Liver (tissue), 9 donors: ENCODE data around the gene RALGPS1. TPM values are rescaled to one million over a fixed set of nuclear protein-coding genes. Genes with fewer than 3 reads are reported as not detected.
A peak's percentile ranks its signal among the peaks of the same experiment; 100 is the strongest.

ENCODE experiments used
- DNase-seq: peaks from one replicate; pipeline ENCODE4 v3.0.0-alpha.2; 2017; ENCODE audit warnings: low spot score
- H3K27ac ChIP-seq, 2 donors: one replicate each; pipeline ENCODE4 v1.7.0; 2013; ENCODE audit warnings: inconsistent platforms in 2 of 2, low read length in 2 of 2, control low read depth in 1 of 2, low read depth in 1 of 2, mild to moderate bottlenecking in 1 of 2
- H3K27me3 ChIP-seq, 4 donors: one replicate each; pipeline versions ENCODE4 v1.6.1 to v1.7.0; 2013; ENCODE audit warnings: low read length in 3 of 4, inconsistent platforms in 1 of 4, mild to moderate bottlenecking in 1 of 4, moderate library complexity in 1 of 4; ENCODE audit not compliant: control insufficient read depth in 4 of 4, insufficient read depth in 4 of 4
- H3K36me3 ChIP-seq, 4 donors: one replicate each; pipeline versions ENCODE4 v1.6.1 to v1.7.0; 2013; ENCODE audit warnings: low read length in 3 of 4, mild to moderate bottlenecking in 3 of 4, low read depth in 1 of 4, moderate library complexity in 1 of 4; ENCODE audit not compliant: control insufficient read depth in 4 of 4, insufficient read depth in 3 of 4
- H3K4me1 ChIP-seq, 4 donors: one replicate each; pipeline versions ENCODE4 v1.6.1 to v1.7.0; 2013; ENCODE audit warnings: low read length in 3 of 4, mild to moderate bottlenecking in 3 of 4, moderate library complexity in 1 of 4; ENCODE audit not compliant: control insufficient read depth in 4 of 4, insufficient read depth in 4 of 4
- H3K4me3 ChIP-seq, 3 donors: one replicate each; pipeline versions ENCODE4 v1.6.1 to v1.7.0; 2013; ENCODE audit warnings: low read length in 3 of 3, control low read depth in 1 of 3, low read depth in 1 of 3, mild to moderate bottlenecking in 1 of 3
- H3K9ac ChIP-seq, 2 donors: one replicate each; pipeline ENCODE4 v1.7.0; 2013; ENCODE audit warnings: low read length in 2 of 2, mild to moderate bottlenecking in 2 of 2, moderate library complexity in 2 of 2, control low read depth in 1 of 2, low read depth in 1 of 2
- H3K9me3 ChIP-seq, 4 donors: one replicate each; pipeline versions ENCODE4 v1.6.1 to v1.7.0; 2013; ENCODE audit warnings: low read length in 3 of 4; ENCODE audit not compliant: control insufficient read depth in 4 of 4
- ATF3 ChIP-seq: IDR thresholded peaks from 2 replicates; pipeline ENCODE4 v1.6.1; 2016; ENCODE audit warnings: antibody characterized with exemption
- EGR1 ChIP-seq, 2 donors: IDR thresholded peaks; 2 replicates each; pipeline ENCODE4 v1.6.1; 2016 to 2018; ENCODE audit warnings: antibody characterized with exemption in 2 of 2, low read depth in 2 of 2
- FOXA1 ChIP-seq: IDR thresholded peaks from 2 replicates; pipeline ENCODE4 v1.6.1; 2016; ENCODE audit warnings: antibody characterized with exemption
- FOXA2 ChIP-seq: IDR thresholded peaks from 2 replicates; pipeline ENCODE4 v1.6.1; 2016; ENCODE audit warnings: antibody characterized with exemption
- GABPA ChIP-seq, 2 donors: IDR thresholded peaks in 1 of 2; conservative IDR thresholded peaks in 1 of 2; 2 replicates each; pipeline ENCODE4 v1.6.1; 2016; ENCODE audit warnings: antibody characterized with exemption in 2 of 2, mild to moderate bottlenecking in 1 of 2, moderate library complexity in 1 of 2
- HNF4A ChIP-seq, 2 donors: conservative IDR thresholded peaks; 2 replicates each; pipeline ENCODE4 v1.6.1; 2016; ENCODE audit warnings: antibody characterized with exemption in 2 of 2, mild to moderate bottlenecking in 2 of 2
- HNF4G ChIP-seq: IDR thresholded peaks from 2 replicates; pipeline ENCODE4 v1.6.1; 2016; ENCODE audit warnings: antibody characterized with exemption
- JUND ChIP-seq, 2 donors: IDR thresholded peaks; 2 replicates each; pipeline ENCODE4 v1.6.1; 2016; ENCODE audit warnings: antibody characterized with exemption in 2 of 2
- NR2F2 ChIP-seq: IDR thresholded peaks from 2 replicates; pipeline ENCODE4 v1.6.1; 2016; ENCODE audit warnings: antibody characterized with exemption
- RAD21 ChIP-seq, 2 donors: IDR thresholded peaks; 2 replicates each; pipeline ENCODE4 v1.6.1; 2016; ENCODE audit warnings: antibody characterized with exemption in 2 of 2, mild to moderate bottlenecking in 2 of 2
- REST ChIP-seq: IDR thresholded peaks from 2 replicates; pipeline ENCODE4 v1.6.1; 2016; ENCODE audit warnings: antibody characterized with exemption, mild to moderate bottlenecking
- RXRA ChIP-seq, 2 donors: IDR thresholded peaks; 2 replicates each; pipeline ENCODE4 v1.6.1; 2017 to 2018; ENCODE audit warnings: antibody characterized with exemption in 2 of 2, mild to moderate bottlenecking in 1 of 2
- SP1 ChIP-seq: IDR thresholded peaks from 2 replicates; pipeline ENCODE4 v1.6.1; 2018; ENCODE audit warnings: antibody characterized with exemption, mild to moderate bottlenecking
- YY1 ChIP-seq: IDR thresholded peaks from 2 replicates; pipeline ENCODE4 v1.6.1; 2016; ENCODE audit warnings: antibody characterized with exemption, mild to moderate bottlenecking
- WGBS: extraction: QIAGEN DNeasy Blood & Tissue Kit; methylation state at CpG from one replicate; pipeline ENCODE4 v1.1.7; 2013; 5-methylcytosine and 5-hydroxymethylcytosine counted together
- polyA plus RNA-seq, 2 donors: library from polyadenylated mRNA; stranded (reverse) in 1 of 2; unstranded in 1 of 2; fragments of 200-250 nt in 1 of 2; fragments of >200 nt in 1 of 2; fragmentation: Nextera tagmentation in 1 of 2; extraction: Ambion mirVana in 1 of 2; gene quantifications; one replicate each; pipeline versions ENCODE4 v1.2.1 to v1.2.3, GENCODE V29; 2013 to 2015
- total RNA-seq, 2 donors: library from RNA; depleted of rRNA; stranded (reverse); fragments of >200 nt; gene quantifications; one replicate each; pipeline ENCODE4 v1.2.3, GENCODE V29; 2014
- TF ChIP-seq, protein P1 (sequence below): fragments of 150-350 bp; IDR thresholded peaks from 2 replicates; pipeline ENCODE4 v1.5.1; 2017; ENCODE audit warnings: improper control_type of control experiment, low read depth, low read length; ENCODE audit not compliant: missing input control
- TF ChIP-seq, protein P2 (sequence below): IDR thresholded peaks from 2 replicates; pipeline ENCODE4 v1.6.1; 2016; ENCODE audit warnings: antibody characterized with exemption
- donor health status: healthy.
- donor health status: healthy.
- donor health status: healthy.
- donor health status: healthy.
- donor health status: healthy.

The RALGPS1 gene
- total and polyA plus RNA-seq, 4 donors: 1.4 to 2.7 (median 2.0) TPM

DNA sequence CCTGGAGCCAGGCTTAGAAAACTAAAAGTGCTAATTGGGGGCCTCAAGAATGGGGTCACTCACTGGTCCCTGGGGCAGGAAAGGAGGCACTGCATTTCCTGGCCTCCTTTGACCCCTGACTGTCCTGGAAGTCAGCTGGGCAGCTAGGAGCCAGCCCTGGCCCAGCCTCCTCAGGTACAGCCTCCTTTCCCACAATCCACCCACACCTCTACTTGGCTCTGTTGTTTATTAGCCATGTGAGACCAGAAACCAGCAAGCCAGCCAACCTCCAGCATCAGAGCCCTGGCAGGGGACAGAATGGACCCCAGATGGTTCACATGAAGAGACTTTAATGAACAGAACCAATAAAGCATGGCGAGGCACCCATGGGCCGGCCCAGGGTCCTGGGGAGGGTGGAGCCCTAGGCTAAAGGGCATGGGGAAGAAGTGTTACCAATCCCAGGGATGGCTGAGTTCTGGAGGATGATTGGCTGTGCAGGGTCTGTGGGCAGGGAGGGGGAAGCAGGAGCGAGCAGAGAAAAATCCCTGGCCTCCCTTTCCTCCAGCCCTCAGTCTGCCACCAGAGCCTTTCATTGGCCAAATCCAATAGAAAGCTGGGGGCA, 263.2 kb downstream of the RALGPS1 start:
- Histone ChIP-seq H3K27me3 (no peaks in the 10 kb centered on the region), H3K4me3 (no peak overlapping the region), H3K27ac (no peak overlapping the region), H3K36me3 (no peaks in the 10 kb centered on the region), H3K9me3 (no peaks in the 10 kb centered on the region), H3K9ac (no peak overlapping the region), H3K4me1 (peaks cover 0 to 17% (median 12%) of the 10 kb centered on the region in 4 donors)
- 96% methylated on average over 3 of the region's 3 CpGs for WGBS
- TF ChIP-seq REST (no peak), GABPA (IDR thresholded peaks at IDR 0.05 in 1 of 2, conservative IDR thresholded peaks at IDR 0.05 in 1 of 2) (no peak), YY1 (no peak), NR2F2 (no peak), FOXA2 (no peak), FOXA1 (no peak), HNF4G (no peak)
- TF ChIP-seq, protein P1, sequence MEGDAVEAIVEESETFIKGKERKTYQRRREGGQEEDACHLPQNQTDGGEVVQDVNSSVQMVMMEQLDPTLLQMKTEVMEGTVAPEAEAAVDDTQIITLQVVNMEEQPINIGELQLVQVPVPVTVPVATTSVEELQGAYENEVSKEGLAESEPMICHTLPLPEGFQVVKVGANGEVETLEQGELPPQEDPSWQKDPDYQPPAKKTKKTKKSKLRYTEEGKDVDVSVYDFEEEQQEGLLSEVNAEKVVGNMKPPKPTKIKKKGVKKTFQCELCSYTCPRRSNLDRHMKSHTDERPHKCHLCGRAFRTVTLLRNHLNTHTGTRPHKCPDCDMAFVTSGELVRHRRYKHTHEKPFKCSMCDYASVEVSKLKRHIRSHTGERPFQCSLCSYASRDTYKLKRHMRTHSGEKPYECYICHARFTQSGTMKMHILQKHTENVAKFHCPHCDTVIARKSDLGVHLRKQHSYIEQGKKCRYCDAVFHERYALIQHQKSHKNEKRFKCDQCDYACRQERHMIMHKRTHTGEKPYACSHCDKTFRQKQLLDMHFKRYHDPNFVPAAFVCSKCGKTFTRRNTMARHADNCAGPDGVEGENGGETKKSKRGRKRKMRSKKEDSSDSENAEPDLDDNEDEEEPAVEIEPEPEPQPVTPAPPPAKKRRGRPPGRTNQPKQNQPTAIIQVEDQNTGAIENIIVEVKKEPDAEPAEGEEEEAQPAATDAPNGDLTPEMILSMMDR: no peak
- TF ChIP-seq, protein P2, sequence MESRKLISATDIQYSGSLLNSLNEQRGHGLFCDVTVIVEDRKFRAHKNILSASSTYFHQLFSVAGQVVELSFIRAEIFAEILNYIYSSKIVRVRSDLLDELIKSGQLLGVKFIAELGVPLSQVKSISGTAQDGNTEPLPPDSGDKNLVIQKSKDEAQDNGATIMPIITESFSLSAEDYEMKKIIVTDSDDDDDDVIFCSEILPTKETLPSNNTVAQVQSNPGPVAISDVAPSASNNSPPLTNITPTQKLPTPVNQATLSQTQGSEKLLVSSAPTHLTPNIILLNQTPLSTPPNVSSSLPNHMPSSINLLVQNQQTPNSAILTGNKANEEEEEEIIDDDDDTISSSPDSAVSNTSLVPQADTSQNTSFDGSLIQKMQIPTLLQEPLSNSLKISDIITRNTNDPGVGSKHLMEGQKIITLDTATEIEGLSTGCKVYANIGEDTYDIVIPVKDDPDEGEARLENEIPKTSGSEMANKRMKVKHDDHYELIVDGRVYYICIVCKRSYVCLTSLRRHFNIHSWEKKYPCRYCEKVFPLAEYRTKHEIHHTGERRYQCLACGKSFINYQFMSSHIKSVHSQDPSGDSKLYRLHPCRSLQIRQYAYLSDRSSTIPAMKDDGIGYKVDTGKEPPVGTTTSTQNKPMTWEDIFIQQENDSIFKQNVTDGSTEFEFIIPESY: no peak
- DNase-seq: peak; percentile 24

- peak; percentile 27 for DNase-seq
- Histone ChIP-seq H3K27ac (no peak overlapping the region), H3K27me3 (no peaks in the 10 kb centered on the region), H3K9me3 (no peaks in the 10 kb centered on the region), H3K4me3 (no peak overlapping the region), H3K36me3 (no peaks in the 10 kb centered on the region), H3K4me1 (peaks cover 0 to 17% (median 12%) of the 10 kb centered on the region in 4 donors), H3K9ac (no peak overlapping the region)
- WGBS: 83% methylated on average over 12 of the region's 12 CpGs
- TF ChIP-seq SP1: no peak
- no peak for TF ChIP-seq JUND (IDR thresholded peaks at IDR 0.05)
- TF ChIP-seq FOXA2: no peak
- no peak for TF ChIP-seq ATF3
- TF ChIP-seq HNF4G: no peak
- no peak for TF ChIP-seq EGR1 (IDR thresholded peaks at IDR 0.05; ENCODE audit: low read depth in 2 of 2)
- TF ChIP-seq, protein P1: no peak
- TF ChIP-seq RXRA (IDR thresholded peaks at IDR 0.05): no peak
- no peak for TF ChIP-seq RAD21 (IDR thresholded peaks at IDR 0.05)
- no peak for TF ChIP-seq GABPA (IDR thresholded peaks at IDR 0.05 in 1 of 2, conservative IDR thresholded peaks at IDR 0.05 in 1 of 2)
- TF ChIP-seq, protein P2: no peak
- no peak for TF ChIP-seq FOXA1
- TF ChIP-seq HNF4A (conservative IDR thresholded peaks at IDR 0.05): no peak
- TF ChIP-seq YY1: no peak
These were observed 264.4 kb downstream of the RALGPS1 start for GRCh38 chr9:127178686-127179632.
